NCI-H2227 treated with DMSO at 0.1 percent for 48 hours (cell line): ENCODE data around the gene ACSM4.

Experiments used
- DNase-seq: peaks from one replicate; lab custom pipeline; 2025; lab: John Stamatoyannopoulos, UW

Gene ACSM4

DNA sequence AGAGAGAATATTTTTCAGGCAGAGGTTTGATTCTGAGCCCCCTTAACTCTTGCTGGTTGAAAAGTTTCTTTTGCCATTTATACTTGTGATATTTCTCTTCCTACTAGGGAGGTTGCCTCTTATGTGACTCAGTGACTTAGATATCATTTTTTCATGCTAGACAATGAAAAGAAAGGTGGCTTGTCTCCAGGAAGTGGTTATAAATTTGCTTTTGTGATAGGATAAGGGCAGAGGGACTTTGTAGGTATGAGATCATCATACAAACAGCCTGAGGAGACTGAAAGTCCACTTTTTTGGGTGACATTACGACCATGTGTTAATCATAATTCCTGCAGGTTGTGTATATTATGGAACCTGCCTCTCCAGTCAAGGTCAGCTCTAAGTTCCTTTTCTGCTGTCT is 35.8 kb downstream of the ACSM4 start:
- DNase-seq: no peak

DNA sequence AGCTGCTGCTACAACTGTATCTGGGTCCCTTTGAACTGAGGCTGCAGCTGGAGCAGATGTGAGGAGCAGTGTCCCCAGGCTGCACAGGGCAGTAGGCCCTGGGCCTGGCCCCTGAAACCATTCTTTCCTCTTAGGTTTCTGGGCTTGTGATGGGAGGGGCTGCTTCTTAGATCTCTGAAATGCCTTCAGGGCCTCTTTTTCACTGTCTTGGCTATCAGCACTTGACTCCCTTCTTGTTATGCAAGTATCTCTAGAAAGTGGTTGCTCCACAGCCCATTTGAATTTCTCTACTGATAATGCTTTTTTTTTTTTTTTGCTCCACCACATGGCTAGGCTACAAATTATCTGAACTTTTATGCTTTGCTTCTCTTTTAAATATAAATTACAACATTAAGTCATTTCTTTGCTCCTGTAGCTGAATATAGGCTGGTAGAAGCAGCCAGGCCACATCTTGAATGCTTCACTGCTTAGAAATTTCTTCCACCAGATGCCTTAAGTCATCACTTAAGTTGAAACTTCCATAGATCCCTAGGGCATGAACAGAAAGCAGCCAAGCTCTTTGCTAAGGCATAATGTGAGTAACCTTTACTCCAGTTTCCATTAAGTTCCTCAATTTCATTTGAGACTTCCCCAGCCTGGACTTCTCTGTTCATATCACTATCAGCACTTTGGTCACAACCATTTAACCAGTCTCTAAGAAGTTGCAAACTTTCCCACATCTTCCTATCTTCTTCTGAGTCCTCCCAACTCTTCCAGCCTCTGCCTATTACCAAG is 41.1 kb downstream of the ACSM4 start:
- no peak for DNase-seq

DNA sequence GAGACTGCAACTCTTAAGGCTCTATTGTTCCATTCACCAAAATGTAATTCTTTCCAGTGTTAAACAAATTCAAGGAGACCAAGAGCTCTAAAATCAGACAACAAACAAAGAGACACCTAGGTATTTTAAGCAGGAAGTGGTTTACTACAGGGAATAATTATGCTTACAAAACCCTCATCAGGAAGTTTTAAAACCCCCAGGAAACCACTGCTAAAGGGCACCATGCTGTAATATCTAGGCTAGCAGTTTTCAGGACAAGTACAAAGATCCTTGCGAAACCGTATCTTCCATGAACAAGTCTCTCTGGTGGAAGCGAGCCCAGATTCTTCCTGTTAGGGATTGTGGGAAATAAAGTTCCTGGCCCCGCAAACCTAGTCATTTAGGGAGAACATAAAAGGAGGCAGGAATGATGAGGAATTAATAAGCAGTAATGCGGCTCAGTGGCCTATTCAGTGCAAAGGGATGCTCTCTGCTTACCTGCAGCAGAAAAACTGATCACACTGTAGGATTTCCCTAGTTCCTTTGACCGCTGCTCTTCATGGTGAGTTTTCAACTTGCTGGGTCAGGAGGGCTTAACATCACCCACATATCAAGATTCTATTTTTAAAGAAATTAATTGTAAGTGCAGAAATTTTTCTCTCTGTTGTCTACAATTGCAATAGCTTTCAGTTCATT is 42.8 kb downstream of the ACSM4 start:
- DNase-seq: no peak

DNA sequence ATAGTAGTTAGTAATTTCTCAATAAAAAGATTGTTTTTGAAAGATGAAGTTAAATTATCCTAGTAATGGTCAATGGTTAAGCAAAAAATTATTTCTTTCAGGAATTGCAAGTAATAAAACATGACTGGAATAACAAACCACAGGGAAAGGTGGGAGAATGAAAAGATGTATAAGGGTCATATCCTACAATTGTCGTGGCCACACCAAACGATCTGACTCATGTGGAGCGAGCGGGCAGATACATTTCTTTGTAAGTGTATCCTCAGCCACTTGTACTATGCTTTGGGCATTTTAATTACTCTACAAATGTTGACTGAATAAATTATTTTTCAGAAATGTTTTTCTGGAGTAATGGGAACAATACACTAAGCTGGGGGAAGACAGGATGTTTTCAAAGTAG is 45.5 kb downstream of the ACSM4 start:
- DNase-seq: no peak

DNA sequence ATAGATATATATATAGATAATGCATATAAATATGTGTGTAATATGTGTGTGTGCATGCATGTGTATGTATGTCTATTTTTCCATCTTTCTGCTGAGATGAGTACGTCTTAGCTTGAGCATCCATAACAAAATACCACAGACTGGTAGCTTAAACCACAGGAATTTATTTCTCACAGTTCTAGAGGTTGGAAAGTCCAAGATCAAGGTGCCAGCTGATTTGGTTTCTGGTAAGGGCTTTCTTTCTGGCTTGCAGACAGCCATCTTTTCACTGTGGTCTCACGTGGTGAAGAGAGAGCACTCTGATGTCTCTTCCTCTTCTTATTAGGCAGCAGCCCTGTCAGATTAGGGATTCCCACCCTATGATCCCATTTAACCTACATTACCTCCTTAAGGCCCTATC is 47.3 kb downstream of the ACSM4 start:
- no peak for DNase-seq

DNA sequence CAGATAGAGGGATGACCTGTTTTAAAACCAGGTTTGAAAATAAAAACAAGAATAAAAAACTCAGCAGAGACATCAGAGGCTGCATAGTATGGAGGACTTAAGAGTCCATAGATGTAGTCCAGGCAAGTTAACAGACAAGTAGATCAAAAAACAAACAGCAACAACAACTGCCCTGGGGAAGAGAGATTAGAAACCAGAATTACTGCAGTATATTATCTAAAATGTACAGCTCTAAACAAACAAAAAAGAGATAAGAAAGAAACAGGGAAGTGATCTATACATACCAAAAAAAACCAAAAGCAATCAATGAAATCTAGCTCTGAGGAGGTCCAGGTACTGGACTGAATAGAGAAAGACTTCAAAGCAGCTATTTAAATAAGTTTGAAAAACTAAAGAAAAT is 48.8 kb downstream of the ACSM4 start:
- no peak for DNase-seq

DNA sequence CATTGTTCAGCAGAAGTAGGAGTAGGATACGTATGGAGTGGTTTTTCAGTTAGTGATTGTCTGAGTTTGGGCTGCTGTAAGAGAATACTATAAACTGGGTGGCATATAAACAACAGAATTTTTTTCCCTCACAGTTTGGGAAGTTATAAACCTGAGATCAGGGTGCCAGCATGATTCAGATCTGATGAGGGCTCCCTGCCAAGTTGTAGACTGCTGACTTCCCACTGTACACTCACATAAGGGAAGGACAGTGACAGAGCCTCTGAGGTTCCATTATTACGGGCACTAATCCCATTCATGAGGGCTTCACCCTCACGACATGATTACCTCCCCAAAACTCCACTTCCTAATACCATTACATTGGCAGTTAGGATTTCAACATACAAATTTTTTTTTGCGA is 50.7 kb downstream of the ACSM4 start:
- no peak for DNase-seq

DNA sequence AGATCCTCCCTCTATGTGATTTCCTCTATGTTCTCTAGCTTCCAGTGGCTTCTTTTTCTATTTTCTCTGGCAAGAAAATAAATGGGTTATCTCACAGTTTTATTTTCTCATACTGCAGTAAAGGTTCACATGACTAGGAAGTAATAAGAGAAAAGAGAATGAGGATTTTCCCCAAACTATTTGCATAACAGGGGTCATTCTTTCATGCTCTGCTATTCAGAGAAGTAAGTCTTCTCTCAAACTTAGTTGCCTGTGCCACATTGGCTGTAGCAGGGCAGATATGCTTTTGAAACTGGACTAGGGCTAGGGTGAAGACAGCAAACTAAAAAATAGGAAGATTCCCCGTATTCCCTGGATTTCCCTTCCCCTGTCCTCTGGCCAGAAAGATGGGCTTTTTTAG is 57.4 kb downstream of the ACSM4 start:
- DNase-seq: no peak

DNA sequence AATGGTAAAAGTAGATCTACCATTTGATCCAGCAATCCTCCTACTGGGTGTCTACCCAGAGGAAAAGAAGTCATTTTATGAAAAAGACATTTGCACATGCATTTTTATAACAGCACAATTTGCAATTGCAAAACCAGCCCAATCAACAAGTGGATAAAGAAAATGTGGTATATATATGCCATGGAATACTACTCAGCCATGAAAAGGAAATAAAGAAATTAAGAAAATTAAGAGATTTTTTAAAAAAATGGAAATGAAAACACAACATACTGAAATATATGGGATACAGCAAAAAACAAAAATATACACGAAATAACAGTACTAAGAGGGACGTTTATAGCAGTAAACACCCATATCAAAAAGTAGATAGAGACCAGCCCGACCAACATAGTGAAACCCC is 58.9 kb downstream of the ACSM4 start:
- DNase-seq: no peak

DNA sequence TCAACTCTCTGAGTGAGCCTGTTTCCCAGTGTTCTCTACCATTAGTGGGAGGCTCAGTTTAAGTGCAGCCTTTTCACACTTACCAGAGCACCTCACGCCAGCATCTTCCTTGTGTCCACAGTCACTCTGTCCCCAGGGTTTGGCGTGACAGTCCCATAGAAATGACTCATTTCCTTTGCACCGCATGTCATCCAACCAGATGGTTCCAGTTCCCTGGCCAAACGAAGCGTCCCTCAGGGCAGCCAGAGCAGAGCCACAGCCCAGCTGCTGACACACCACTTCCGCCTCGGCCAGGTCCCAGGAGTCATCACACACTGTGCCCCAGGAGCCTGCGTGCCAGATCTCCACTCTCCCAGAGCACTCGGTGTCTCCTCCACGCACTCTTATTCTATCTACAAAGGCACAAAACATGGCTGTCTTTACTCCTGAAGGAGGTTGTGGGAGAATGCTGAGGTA is 65.4 kb downstream of the ACSM4 start:
- DNase-seq: no peak

DNA sequence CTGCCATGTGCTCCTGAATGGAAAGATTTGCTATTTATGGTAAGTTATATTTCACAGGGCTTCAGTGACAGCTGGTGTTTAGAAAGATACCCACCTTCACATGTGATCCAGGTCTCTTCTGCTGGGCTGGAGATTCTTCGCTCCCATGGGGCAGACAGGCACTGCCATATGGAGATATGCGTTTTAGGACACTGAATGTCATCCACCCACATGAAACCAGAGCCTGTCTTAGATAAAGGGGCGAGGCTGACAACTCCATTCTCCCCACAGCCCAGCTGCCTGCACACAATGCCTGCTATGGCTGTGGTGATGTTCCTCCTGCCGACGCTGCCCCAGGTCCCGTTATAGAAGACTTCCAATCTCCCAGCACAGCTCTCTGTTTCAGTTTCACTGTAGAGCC is 69.4 kb downstream of the ACSM4 start:
- no peak for DNase-seq

DNA sequence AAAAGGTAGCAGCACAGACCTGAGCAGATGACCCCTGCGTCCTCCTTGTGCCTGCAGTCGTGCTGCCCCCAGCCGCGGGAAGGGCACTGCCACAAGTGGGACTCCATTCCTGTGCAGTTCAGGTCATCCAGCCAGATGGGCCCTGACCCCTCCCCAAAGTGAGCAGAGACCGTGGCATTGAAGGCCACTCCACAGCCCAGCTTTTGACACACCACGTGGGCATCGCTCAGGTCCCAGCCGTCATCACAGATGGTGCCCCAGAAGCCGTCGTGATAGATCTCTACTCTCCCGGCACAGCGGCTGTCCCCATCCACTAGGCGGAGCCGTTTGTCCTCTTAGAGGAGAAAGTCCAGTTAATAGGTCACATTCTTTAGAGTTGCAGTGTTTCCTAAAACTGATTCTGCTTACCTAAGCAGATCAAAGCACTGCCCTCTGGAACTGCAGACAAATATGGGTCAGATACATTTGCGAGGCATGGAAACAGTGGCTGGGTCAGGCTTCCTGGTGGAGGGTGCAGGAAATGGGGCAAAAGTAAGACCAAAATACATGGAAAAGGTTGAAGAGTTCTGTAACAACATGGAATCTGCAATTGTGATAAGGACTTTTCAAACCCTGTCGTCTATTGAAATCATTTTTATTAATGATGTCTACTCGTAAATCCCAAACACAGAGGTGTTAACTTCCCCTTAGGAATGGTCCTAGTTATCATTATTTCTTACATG is 70.7 kb downstream of the ACSM4 start:
- DNase-seq: no peak

DNA sequence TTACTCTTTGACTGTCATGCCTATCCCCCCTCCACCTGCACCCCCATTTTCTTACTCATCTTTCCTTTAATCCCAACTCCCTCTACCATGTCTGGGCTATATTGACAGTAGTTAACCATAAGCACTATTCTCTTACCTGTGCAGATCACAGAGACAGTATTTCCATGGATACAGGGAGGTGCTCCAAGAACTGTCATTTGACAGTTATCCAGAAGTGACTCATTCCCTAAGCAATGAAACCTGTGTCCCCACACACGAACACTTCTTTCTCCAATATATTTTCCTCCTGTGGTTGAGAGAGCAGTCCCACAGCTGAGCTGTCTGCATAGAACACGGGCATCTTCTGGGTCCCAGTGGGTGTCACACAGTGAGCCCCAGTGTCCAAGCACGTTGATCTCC is 71.3 kb downstream of the ACSM4 start:
- DNase-seq: no peak

DNA sequence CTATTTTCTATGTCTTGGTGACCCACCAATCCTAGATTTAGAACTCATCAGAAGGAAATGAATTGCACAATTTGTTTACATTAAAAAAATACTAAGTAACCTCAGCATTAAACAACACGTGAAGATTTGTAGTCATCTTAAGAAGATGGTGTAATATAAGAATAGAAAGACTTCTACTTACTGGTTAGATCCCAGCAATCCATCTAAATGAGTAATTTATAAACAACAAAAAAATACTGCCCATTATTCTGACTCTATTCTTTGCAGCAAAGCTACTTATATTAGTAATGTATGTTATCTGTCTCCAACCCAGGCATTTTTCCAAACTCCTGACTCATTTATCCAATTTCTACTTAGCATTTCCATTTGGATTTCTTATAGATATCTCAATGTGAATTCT is 72.3 kb downstream of the ACSM4 start:
- no peak for DNase-seq
